ENCODE results near the gene P2RX6.
"Not testable (repeated sequence)": the region's sequence is repeated elsewhere in the genome, so short reads cannot be mapped to it uniquely, and the experiment has no call there.

The P2RX6 gene

GRCh38 chr22:21052715-21053459 is 37.9 kb downstream of the P2RX6 start:
- DNase-seq (ENCODE audit: low spot score): no peak

- no peak for DNase-seq (ENCODE audit: low spot score)
These were observed 39.2 kb downstream of the P2RX6 start for GRCh38 chr22:21054046-21054713.

- no peak for DNase-seq (ENCODE audit: low spot score)
These were observed 40.0 kb downstream of the P2RX6 start for GRCh38 chr22:21054714-21055563.

GRCh38 chr22:21055564-21055834 is 40.5 kb downstream of the P2RX6 start:
- no peak for DNase-seq (ENCODE audit: low spot score)

GRCh38 chr22:21055880-21056319 is 40.9 kb downstream of the P2RX6 start:
- no peak for DNase-seq (ENCODE audit: low spot score)

- not testable (repeated sequence) for DNase-seq (ENCODE audit: low spot score)
These were observed 45.4 kb downstream of the P2RX6 start for GRCh38 chr22:21060363-21060762.

- DNase-seq (ENCODE audit: low spot score): not testable (repeated sequence)
These were observed 46.8 kb downstream of the P2RX6 start for GRCh38 chr22:21061660-21062321.

- not testable (repeated sequence) for DNase-seq (ENCODE audit: low spot score)
These were observed 49.5 kb downstream of the P2RX6 start for GRCh38 chr22:21064425-21064824.

- DNase-seq (ENCODE audit: low spot score): no peak
These were observed 50.2 kb downstream of the P2RX6 start for GRCh38 chr22:21064917-21065864.

GRCh38 chr22:21067075-21067900 is 52.3 kb downstream of the P2RX6 start:
- no peak for DNase-seq (ENCODE audit: low spot score)

- DNase-seq (ENCODE audit: low spot score): no peak
These were observed 53.1 kb downstream of the P2RX6 start for GRCh38 chr22:21067901-21068680.

GRCh38 chr22:21068681-21069276 is 53.8 kb downstream of the P2RX6 start:
- no peak for DNase-seq (ENCODE audit: low spot score)

- no peak for DNase-seq (ENCODE audit: low spot score)
These were observed 54.4 kb downstream of the P2RX6 start for GRCh38 chr22:21069375-21069774.

GRCh38 chr22:21070690-21071615 is 56.0 kb downstream of the P2RX6 start:
- DNase-seq (ENCODE audit: low spot score): no peak

- DNase-seq (ENCODE audit: low spot score): not testable (repeated sequence)
These were observed 56.8 kb downstream of the P2RX6 start for GRCh38 chr22:21071796-21072195.

GRCh38 chr22:21073023-21073422 is 58.1 kb downstream of the P2RX6 start:
- no peak for DNase-seq (ENCODE audit: low spot score)

- no peak for DNase-seq (ENCODE audit: low spot score)
These were observed 58.5 kb downstream of the P2RX6 start for GRCh38 chr22:21073482-21073881.

All from CD4-positive, alpha-beta T cell treated with Interleukin-15 for 4 hours (primary cell).